H9 (cell line): ENCODE results near the gene NFXL1. TPM values are rescaled to one million over a fixed set of nuclear protein-coding genes. Genes with fewer than 3 reads are reported as not detected.

Source experiments
- DNase-seq: peaks from one replicate; pipeline ENCODE4 v3.0.0-alpha.2; 2017
- H2AFZ ChIP-seq: one replicate; pipeline ENCODE4 v1.6.1; 2013; ENCODE audit warnings: mild to moderate bottlenecking, low read length, control low read depth, moderate library complexity
- H2AK5ac ChIP-seq: 2 replicates; pipeline ENCODE4 v1.6.1; 2013; ENCODE audit warnings: low read length, control low read depth, mixed read lengths; ENCODE audit not compliant: insufficient read length
- H2BK120ac ChIP-seq: one replicate; pipeline ENCODE4 v1.6.1; 2013; ENCODE audit warnings: low read depth, mild to moderate bottlenecking, low read length, control low read depth, inconsistent platforms; ENCODE audit not compliant: poor library complexity, severe bottlenecking
- H2BK12ac ChIP-seq: 2 replicates; pipeline ENCODE4 v1.6.1; 2013; ENCODE audit warnings: low read length, control low read depth, mixed read lengths, low read depth; ENCODE audit not compliant: insufficient read length
- H2BK15ac ChIP-seq: 2 replicates; pipeline ENCODE4 v1.6.1; 2013; ENCODE audit warnings: low read depth, low read length, control low read depth
- H2BK20ac ChIP-seq: one replicate; pipeline ENCODE4 v1.6.1; 2013; ENCODE audit warnings: low read depth, mild to moderate bottlenecking, low read length, control low read depth, inconsistent platforms; ENCODE audit not compliant: poor library complexity, severe bottlenecking
- H2BK5ac ChIP-seq: 2 replicates; pipeline ENCODE4 v1.6.1; 2013; ENCODE audit warnings: low read length, control low read depth, mixed read lengths; ENCODE audit not compliant: insufficient read length
- H3K14ac ChIP-seq: 2 replicates; pipeline ENCODE4 v1.6.1; 2013; ENCODE audit warnings: low read length, control low read depth; ENCODE audit not compliant: insufficient read depth
- H3K18ac ChIP-seq: 2 replicates; pipeline ENCODE4 v1.6.1; 2013; ENCODE audit warnings: low read depth, mild to moderate bottlenecking, mixed read lengths, low read length, control low read depth; ENCODE audit not compliant: insufficient read length
- H3K23ac ChIP-seq: 2 replicates; pipeline ENCODE4 v1.6.1; 2013; ENCODE audit warnings: low read length, control low read depth, mixed read lengths, low read depth; ENCODE audit not compliant: insufficient read length
- H3K23me2 ChIP-seq: 2 replicates; pipeline ENCODE4 v1.6.1; 2013; ENCODE audit warnings: low read depth, mild to moderate bottlenecking, mixed read lengths, low read length, control low read depth; ENCODE audit not compliant: insufficient read length, poor library complexity, severe bottlenecking
- H3K27ac ChIP-seq: 2 replicates; pipeline ENCODE4 v1.5.1; 2013; ENCODE audit warnings: low read length, control low read depth, mixed read lengths, low read depth; ENCODE audit not compliant: insufficient read length
- H3K27me3 ChIP-seq: 2 replicates; pipeline ENCODE4 v1.6.1; 2013; ENCODE audit warnings: low read length, control low read depth, inconsistent platforms; ENCODE audit not compliant: insufficient read depth
- H3K4ac ChIP-seq: 2 replicates; pipeline ENCODE4 v1.6.1; 2013; ENCODE audit warnings: low read depth, mild to moderate bottlenecking, control low read depth, inconsistent platforms, low read length, moderate library complexity
- H3K4me1 ChIP-seq: 2 replicates; pipeline ENCODE4 v1.6.1; 2013; ENCODE audit warnings: low read length, control low read depth, inconsistent platforms; ENCODE audit not compliant: insufficient read depth
- H3K4me2 ChIP-seq: 2 replicates; pipeline ENCODE4 v1.6.1; 2013; ENCODE audit warnings: low read length, control low read depth, mixed read lengths; ENCODE audit not compliant: insufficient read length, insufficient read depth
- H3K56ac ChIP-seq: 2 replicates; pipeline ENCODE4 v1.6.1; 2013; ENCODE audit warnings: low read depth, mild to moderate bottlenecking, mixed read lengths, low read length, control low read depth; ENCODE audit not compliant: insufficient read length
- H3K79me1 ChIP-seq: 2 replicates; pipeline ENCODE4 v1.6.1; 2013; ENCODE audit warnings: low read depth, mild to moderate bottlenecking, moderate library complexity, low read length, control low read depth, inconsistent platforms; ENCODE audit not compliant: insufficient read depth, poor library complexity, severe bottlenecking
- H3K79me2 ChIP-seq: 2 replicates; pipeline ENCODE4 v1.6.1; 2013; ENCODE audit warnings: low read length, control low read depth, inconsistent platforms; ENCODE audit not compliant: insufficient read depth
- H3K9ac ChIP-seq: 2 replicates; pipeline ENCODE4 v1.6.1; 2013; ENCODE audit warnings: low read length, control low read depth, mixed read lengths; ENCODE audit not compliant: insufficient read length; ENCODE audit errors: extremely low read depth
- H3K9me3 ChIP-seq: one replicate; pipeline ENCODE4 v1.6.1; 2013; ENCODE audit warnings: low read depth, low read length, inconsistent platforms; ENCODE audit not compliant: control insufficient read depth
- H3T11ph ChIP-seq: one replicate; pipeline ENCODE4 v1.6.1; 2013; ENCODE audit warnings: mild to moderate bottlenecking, low read length, control low read depth, inconsistent platforms
- H4K20me1 ChIP-seq: one replicate; pipeline ENCODE4 v1.6.1; 2013; ENCODE audit not compliant: control insufficient read depth, insufficient read length, insufficient read depth
- H4K5ac ChIP-seq: 2 replicates; pipeline ENCODE4 v1.6.1; 2013; ENCODE audit warnings: low read depth, mild to moderate bottlenecking, mixed read lengths, low read length, control low read depth; ENCODE audit not compliant: insufficient read length
- H4K8ac ChIP-seq: replicated peaks from 2 replicates; pipeline ENCODE4 v1.6.1; 2013; ENCODE audit warnings: low read length, control low read depth, mixed read lengths, low read depth; ENCODE audit not compliant: insufficient read length
- H4K91ac ChIP-seq: 2 replicates; pipeline ENCODE4 v1.6.1; 2013; ENCODE audit warnings: low read depth, mild to moderate bottlenecking, moderate library complexity, mixed read lengths, low read length, control low read depth; ENCODE audit not compliant: insufficient read length
- H3K27ac Mint-ChIP-seq, 3 experiments: 2 replicates in 2 of 3; 3 replicates in 1 of 3; pipeline ENCODE4 v1.8.0; 2020 to 2021; ENCODE audit warnings: mixed read lengths in 3 of 3, mild to moderate bottlenecking in 1 of 3, moderate library complexity in 1 of 3
- H3K27me3 Mint-ChIP-seq: 2 replicates; pipeline ENCODE4 v1.8.0; 2021; ENCODE audit warnings: low read depth, mild to moderate bottlenecking, moderate library complexity, mixed read lengths
- H3K36me3 Mint-ChIP-seq, 3 experiments: 2 replicates in 2 of 3; 3 replicates in 1 of 3; pipeline ENCODE4 v1.8.0; 2020 to 2021; ENCODE audit warnings: low read depth in 3 of 3, mixed read lengths in 3 of 3; ENCODE audit not compliant: insufficient read depth in 1 of 3
- H3K4me1 Mint-ChIP-seq, 2 experiments: 2 replicates each; pipeline ENCODE4 v1.8.0; 2020; ENCODE audit warnings: mixed read lengths in 2 of 2
- H3K4me3 Mint-ChIP-seq, 2 experiments: 2 replicates in 1 of 2; 3 replicates in 1 of 2; pipeline ENCODE4 v1.8.0; 2020 to 2021; ENCODE audit warnings: mild to moderate bottlenecking in 2 of 2, mixed read lengths in 2 of 2, moderate library complexity in 1 of 2
- H3K9me3 Mint-ChIP-seq, 2 experiments: 2 replicates in 1 of 2; 3 replicates in 1 of 2; pipeline ENCODE4 v1.8.0; 2020; ENCODE audit warnings: mild to moderate bottlenecking in 2 of 2, mixed read lengths in 2 of 2, moderate library complexity in 1 of 2
- CTCF ChIP-seq: fragments of 200-600 bp; sonication (generic); conservative IDR thresholded peaks from 3 replicates; pipeline ENCODE4 v1.8.0; 2021; ENCODE audit warnings: antibody characterized with exemption, mild to moderate bottlenecking
- WGBS: extraction: QIAGEN DNeasy Blood & Tissue Kit; methylation state at CpG from one replicate; pipeline ENCODE4 v1.1.7; 2013; ENCODE audit warnings: missing lambda C conversion rate, low lambda C conversion rate, mixed read lengths; ENCODE audit not compliant: insufficient read length; ENCODE audit errors: extremely low coverage; 5-methylcytosine and 5-hydroxymethylcytosine counted together
- total RNA-seq: library from RNA; stranded (reverse); gene quantifications from 2 replicates; pipeline ENCODE4 v1.2.1, GENCODE V29; 2021

Gene NFXL1
- total RNA-seq, 1 experiment from 2014 or later, result 33.8 TPM

- H2AFZ ChIP-seq, result no peak overlapping the region
- no peak overlapping the region for H3K9ac ChIP-seq
- H4K5ac ChIP-seq, result no peak overlapping the region
- no peak overlapping the region for H3K23ac ChIP-seq
- no peak overlapping the region for H3K27ac ChIP-seq
- H3K4me1 ChIP-seq, result no peaks in the 10 kb centered on the region
- H4K20me1 ChIP-seq, result no peaks in the 10 kb centered on the region
- no peak overlapping the region for H2BK5ac ChIP-seq
- no peaks in the 10 kb centered on the region for H3K79me1 ChIP-seq
- H2AK5ac ChIP-seq, result no peak overlapping the region
- no peak overlapping the region for H4K8ac ChIP-seq
- no peaks in the 10 kb centered on the region for H3K23me2 ChIP-seq
- H3K79me2 ChIP-seq, result no peaks in the 10 kb centered on the region
- no peak overlapping the region for H3K4ac ChIP-seq
- H3K27ac Mint-ChIP-seq, result peak overlapping the region in 1 of 3 experiments; percentile 66; a peak in 1 of 7 replicates
- H2BK120ac ChIP-seq, result no peak overlapping the region
- no peak for DNase-seq
- no peaks in the 10 kb centered on the region for H3K9me3 ChIP-seq
- WGBS, result no CpG with 5 or more reads among the region's 4 CpGs
- no peak overlapping the region for H3K4me3 Mint-ChIP-seq
- H3K14ac ChIP-seq, result no peak overlapping the region
- no peak overlapping the region for H3K56ac ChIP-seq
- no peaks in the 10 kb centered on the region for H3K27me3 Mint-ChIP-seq
- H3K18ac ChIP-seq, result no peak overlapping the region
- no peak overlapping the region for H2BK12ac ChIP-seq
- no peak overlapping the region for H4K91ac ChIP-seq
- no peak overlapping the region for H3T11ph ChIP-seq
- H3K9me3 Mint-ChIP-seq, result no peaks in the 10 kb centered on the region
- H3K4me1 Mint-ChIP-seq, result peaks cover 0 to 5% of the 10 kb centered on the region in 2 experiments; a peak in 3 of 4 replicates
- no peak overlapping the region for H3K4me2 ChIP-seq
- H3K27me3 ChIP-seq, result no peaks in the 10 kb centered on the region
- H2BK15ac ChIP-seq, result no peak overlapping the region
- no peak for TF ChIP-seq CTCF
- H2BK20ac ChIP-seq, result no peak overlapping the region
- peaks cover 4 to 38% (median 31%) of the 10 kb centered on the region in 3 experiments; a peak in 6 of 7 replicates for H3K36me3 Mint-ChIP-seq
These were observed 50.9 kb downstream of the NFXL1 start for GRCh38 chr4:47863486-47863885.
